HG03139 (cell line): ENCODE measurements around the gene GFY.

Experiments
- ATAC-seq: cut with Tn5 transposase; IDR thresholded peaks from one replicate; pipeline ENCODE4 v1.9.1; 2021; ENCODE audit not compliant: unreplicated experiment

Gene GFY

DNA sequence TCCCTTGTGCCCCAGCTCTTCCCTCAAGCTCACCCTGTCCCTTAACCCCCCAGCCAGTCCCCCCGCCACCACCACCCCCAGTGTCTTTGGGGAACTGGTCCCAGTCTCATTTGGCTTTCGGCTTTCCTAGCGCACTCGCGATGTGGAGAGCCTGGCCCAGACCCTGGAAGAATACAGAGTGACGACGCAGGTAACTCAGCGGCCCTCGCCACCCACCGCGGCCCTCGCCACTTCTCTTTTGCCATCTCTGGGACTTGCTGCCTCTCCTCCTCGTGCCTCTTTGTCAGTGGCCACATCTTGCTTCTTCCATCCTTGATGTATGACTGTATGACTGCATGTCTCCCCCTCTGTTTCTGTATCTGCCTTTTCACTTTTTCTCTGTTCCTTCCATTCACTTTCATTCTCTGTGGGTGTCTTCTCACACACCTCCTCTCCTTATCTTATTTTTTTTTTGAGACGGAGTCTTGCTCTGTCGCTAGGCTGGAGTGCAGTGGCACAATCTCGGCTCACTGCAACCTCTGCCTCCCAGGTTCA is 17.6 kb upstream of the GFY start:
- no peak for ATAC-seq

DNA sequence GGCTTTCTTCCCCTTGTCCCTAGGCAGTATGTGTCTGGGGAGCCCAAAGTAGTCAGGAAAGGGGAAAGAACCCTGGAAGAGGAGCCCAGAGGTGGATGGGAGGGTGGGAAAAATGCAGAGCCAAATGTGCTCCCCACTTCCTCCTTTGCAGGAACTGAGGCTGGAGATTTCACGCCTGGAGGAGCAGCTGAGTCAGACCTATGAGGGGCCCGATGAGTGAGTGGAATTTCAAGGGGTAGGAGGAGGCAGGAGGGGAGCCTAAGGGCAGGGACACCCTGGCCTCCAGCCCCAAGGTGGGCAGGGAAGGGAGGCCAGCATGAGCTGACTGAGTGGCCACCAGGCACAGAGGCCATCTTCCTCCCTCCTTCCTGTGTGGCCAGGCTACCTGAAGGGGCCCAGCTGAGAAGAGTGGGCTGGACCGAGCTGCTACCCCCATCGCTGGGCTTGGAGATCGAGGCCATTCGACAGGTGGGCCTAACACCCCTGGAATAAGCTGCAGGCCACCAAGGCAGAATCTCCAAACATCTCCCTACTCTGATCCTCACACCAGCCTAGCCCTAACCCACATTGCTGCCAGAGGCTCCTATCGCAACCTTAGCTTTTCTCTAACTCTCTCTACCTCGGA is 16.3 kb upstream of the GFY start:
- no peak for ATAC-seq

DNA sequence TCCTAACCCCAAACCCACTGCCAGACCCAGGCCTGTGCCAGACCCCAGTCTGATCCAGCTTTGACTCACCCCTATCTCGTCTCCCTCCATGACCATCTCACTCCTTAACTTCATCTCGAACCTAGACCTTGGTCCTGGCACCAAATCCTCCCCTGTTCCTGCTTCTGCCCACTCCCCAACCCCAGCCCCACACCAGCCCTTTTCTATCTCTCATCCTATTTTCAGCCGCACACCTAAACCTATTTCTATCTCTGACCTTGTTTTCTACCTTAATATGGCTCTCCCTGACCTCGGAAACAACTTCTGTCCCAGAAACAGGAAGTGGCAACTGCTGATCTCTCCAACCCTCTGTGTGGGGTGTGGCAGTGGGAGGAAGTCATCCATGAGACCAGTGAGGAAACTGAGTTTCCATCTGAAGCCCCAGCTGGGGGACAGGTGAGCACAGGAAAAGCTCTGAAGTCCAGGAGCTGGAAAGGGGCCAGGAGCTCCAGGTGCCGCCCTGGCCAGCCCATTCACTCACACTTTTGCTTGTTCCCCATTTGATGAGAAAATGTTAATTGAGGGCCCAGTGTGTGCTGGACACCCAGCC is 15.7 kb upstream of the GFY start:
- ATAC-seq = no peak

DNA sequence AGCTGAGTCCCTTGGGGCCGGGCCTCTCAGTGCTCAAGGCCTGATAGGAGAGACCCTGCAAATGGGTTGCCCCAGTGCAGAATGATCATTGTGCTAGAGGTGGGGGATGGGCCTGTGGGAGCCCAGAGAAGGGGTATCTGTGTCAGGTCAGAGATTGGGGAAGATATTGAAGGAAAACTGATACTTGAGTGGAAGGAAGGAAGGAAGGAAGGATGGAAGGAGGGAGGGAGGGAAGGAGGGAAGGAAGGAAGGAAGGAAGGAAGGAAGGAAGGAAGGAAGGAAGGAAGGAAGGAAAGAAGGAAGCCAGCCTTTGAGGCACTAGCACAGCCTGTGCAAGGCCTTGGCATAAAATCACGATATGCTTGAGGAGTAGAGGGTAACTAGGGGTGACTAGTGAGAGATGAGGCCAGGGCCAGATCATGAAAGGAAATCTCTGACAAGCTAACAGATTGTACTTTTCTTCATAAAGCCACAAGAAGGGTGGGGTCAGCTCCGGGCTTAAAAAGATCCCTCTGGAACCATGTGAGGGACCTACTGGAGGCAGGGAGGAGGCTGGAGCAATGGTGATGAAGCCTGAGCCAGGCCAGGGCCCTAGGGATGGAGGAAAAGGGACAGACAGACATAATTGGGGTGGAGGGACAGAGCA is 13.4 kb upstream of the GFY start:
- no peak for ATAC-seq

DNA sequence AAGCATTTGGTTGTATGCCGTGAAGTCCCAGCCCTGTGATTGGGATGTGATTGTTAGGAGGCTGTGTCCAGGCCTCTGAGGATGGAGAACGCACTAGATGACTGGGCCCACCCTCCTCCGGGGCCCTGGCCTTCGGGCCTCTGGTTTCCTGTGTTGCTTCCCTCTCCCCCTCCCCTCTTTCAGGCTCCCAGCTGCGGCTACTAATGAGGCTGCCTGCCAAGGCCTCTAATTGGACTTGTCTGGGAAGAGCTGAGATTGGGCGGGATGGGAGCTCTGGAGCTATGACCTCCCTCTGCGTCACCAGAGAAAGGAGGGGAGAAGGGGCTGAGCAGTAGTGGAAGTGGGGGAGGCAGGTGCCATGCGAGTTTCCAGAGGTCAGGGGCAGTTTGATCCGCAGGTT is 11.8 kb upstream of the GFY start:
- ATAC-seq = no peak

DNA sequence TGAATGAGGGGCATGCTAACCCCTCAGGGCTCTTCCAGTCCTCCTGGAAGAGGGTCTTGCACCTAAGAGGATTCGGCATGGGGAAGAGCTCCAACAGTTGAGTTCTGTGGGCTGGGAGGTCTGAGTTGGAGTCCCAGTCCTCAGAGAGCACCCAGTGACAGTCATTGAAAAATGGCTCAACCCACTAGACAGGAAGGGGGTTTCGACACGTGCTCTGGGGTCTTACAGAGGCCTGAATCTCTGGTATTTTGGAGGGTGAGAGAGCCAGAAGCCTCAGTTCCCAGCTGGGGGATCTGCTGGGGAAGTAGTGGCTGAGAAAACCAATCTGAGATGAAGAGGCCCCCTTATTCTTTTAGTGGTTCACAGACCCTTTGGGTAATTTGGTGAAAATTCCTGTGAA is 10.9 kb upstream of the GFY start:
- no peak for ATAC-seq

DNA sequence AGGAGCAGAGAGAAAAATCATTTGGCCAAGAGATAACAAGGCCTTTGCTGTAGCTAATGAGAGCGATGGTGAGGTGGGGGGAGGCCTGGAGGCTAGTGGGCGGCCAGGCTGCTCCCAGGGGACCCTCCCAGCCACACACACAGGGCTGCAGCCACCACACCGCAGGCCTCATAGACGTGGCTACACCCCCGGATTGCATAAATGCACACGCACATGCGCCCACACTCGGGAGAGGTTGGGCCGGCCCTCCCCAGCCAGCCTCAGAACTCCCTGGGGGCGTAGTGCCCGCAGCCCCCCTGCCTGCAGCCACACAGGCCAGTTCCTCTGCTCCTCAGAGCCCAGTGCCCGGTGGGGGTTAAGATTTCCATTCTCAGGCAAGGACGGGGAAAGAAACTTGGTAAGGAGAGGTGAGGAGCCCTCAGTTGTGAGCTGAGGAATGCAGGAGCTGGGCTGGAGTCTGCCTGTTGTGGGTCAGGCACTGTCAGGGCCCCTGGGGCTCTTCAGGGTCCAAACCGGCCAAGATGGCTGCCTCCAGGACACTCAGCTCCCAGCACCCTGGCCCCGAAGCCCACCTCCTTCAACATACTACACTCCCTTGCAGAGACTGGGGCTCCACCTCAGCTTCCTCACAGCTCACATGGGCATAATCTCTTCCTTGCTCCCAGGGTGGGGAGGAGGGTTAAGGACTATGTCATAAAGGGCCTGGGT is 9.9 kb upstream of the GFY start:
- ATAC-seq = no peak

DNA sequence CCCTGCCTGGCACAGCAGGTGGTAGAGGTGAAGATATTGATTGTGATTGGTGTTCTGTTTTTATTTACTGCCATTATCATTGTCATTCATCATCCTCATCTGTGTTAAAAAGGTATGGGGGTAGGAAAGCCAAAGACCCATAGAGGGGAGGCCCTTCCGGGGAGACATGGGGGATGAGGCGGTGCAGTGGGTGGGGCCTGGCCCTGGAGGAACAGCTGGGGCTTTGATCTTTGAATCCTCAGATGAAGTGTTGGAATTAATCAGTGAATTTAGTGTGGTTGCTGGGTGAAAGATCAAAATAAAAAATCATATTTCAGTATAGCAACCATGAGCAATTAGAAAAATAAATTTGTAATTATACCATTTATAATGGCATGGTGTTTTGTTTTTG is 9.4 kb upstream of the GFY start:
- no peak for ATAC-seq

DNA sequence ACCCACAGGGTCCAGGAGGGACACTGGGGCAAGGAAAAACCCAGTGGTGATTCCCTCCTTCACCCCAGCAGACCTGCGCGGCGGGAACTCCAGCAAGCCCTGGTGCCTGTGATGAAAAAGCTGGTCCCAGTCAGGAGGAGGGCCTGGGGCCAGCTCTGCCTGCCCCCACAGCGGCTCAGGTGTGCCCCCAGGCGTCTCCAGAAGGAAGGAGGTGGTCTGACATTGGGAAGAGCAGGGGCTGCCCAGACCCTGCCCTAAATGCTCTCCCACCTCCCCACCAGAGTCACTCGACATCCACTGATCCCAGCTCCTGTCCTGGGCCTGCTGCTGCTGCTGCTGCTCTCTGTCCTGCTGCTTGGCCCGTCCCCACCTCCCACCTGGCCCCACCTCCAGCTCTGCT is 8.1 kb upstream of the GFY start:
- no peak for ATAC-seq

DNA sequence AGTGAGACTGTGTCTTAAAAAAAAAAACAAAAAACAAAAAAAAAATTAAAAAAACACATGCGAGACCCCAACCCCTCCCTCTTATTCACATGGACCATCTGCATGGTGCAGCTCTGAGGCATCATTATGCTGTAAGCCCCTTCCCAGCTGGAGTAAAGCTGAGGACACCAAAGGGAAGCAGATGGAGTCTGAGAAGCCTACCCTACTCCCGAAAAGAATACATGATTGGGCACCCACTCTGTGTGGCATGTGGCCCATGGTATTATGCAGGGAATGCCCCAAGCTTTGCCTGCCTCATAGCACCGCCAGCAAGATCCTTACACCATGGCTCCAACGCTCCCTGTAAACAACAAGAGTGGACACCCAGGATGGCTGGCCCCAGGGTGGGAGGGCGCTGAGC is 6.7 kb upstream of the GFY start:
- ATAC-seq = no peak

DNA sequence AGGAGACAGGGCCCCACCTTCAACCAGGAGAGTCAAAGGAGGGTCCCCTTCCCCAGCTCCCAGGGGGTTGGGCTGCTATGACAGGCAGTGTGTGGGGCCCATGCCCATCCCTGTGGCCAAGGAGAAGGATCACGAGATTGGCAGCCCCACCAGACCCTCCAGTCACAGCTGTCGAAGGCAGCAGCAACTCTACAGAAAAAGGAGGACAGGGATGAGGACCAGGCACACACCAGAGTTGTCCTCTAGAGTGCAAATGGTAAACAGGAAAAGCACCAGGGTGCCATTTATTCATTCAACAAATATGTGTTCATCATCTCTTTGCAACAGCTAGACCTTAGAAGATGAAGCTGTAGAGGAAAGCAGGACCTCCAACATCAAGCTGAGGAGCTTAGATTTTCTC is 6.0 kb upstream of the GFY start:
- no peak for ATAC-seq

DNA sequence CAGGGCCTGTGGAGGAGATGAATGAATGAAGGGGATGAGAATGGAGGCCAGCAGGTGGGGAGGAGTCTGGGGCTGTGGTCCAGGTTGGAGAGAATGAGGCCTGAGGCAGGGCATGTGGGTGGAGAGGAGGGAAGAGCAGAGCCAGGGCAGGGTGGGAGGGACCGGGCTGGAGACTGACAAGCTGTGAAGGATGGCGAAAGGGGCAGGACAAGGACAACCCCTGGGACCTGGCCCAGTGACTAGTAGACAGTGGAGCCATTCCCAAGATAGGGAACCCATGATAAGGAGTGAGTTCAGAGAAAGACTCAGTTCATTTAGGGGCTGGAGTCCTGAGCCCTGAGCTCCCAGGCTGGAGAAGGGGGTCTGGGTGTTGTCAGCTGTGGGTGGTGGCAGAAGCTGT is 5.0 kb upstream of the GFY start:
- ATAC-seq = no peak

DNA sequence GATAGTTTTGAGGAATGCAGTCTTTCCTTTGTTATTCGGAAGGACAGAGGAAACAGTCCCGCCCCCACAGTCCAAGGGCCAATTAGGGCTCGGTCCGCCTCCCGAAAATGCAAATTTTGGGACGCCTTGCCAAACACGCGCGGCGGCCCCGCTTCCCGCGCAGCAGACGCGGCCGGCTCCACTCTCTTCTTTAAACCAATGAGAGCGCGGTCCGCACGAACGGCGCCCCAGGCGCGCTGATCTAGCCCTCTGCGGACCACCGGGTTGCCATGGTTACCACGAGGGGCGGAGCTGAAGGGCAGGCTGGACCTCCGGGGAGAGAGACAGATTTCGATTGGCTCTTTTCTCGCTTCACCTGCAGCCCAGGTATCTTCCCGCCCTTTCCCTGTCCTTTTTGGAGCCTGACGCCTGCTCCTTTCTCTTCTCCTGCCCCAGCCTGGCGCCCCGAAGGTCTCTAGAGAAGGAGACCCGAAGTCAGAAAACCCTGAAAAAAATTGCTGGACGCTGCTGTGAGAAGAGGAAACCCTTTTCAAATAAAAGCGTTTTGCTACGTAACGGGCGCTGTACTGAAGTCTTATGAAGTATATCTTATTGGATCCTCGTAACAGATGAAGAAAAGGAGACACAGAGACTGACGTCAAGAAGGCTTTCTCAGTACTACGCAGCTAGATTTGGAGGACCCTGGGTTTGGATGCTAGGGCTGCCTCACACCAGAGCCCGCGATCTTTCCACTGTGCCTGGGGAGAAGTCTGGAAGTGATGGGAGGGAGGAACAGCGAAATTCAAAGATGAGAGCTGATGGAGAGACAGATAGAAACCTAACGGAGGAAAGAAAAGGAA is 3.9 kb upstream of the GFY start:
- no peak for ATAC-seq

DNA sequence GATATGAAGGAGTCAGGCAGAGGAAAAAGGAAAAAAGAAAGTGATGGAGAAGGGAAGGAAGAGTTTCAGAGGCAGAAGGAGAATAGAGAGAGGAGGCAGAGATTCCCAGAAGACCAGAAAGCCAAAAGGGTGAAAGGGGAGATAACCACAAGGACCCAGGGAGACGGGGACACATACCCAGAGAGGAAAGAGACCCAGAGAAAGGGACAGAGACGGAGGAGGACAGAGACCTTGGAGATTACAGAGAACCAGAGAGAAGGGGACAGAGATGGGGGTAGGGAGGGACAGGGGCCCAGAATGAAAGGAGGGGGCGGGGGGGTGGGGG is 3.3 kb upstream of the GFY start:
- no peak for ATAC-seq

DNA sequence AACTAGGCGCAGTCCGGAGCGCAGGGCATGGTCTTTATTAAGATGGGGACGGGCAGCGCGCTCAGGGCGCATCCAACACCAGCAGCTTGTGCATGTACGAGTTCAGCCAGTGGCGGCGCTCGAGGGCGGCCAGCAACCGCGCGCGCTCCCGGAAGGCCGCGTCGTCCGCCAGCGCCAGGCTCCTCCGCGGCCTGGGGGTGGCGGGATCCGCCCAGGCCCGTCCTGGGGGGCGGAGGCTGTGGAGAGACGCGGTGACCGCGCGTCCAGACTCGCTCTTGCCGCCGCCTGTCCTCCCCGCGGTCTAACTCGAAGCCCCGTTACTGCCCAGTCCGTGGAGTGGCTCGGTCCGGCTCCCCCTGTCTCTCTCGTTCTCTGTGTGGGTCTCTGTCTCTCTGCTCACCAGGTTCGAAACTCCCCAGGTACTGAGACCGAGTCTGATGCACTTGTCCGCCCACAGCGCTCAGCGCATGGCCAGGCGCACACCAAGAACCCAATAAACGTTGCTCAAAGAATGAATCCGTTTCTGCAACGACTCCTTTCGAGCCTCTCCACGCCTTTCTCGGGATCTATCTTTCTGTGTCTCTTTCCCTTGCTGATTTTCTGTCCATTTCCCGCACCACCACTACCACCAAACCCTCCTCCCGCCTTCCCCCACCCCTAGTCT is 2.6 kb upstream of the GFY start:
- no peak for ATAC-seq

DNA sequence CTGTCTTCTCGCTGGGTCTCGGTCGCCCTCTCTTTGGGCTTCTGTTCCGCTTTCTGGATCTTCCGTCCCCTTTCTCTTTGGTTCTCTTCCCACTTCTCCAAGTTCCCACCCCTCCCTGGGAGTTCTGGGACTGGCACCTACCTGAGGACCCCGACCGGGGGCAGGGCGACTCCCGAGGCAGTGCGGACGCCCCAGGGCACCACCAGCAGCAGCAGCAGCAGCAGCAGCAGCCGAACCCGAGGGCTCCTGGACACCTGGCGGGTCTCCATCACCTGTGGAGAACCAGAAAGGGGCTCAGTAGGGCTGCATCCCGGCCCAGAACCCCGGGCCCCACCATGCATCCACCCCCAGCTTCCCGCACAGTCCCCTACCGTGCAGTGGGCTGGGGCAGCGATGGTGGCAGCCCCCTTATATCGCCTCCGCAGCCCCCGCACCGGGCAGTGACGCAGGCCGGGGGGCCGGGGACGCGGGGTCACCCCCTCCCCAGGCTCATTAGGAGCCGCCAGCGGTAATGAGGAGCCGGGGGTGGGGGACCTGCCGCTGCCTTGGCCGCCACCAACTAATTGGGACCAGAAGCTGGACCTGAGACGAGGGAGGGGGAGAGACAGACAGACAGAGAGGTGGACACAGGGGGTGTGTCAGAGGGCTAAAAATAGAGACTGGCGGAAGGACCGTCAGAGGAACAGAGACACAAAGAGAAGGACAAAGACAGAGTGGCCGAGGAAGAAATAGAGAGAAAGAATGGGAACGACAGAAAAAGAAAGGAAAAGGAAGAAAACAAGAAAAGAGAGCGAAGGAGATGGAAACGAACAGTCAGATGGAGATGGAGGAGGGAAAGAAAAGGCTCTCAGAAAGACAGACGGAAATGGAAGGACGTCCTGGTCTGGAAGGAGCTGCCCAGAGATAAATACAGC is 1.9 kb upstream of the GFY start, which contains the start of gene PTH2:
Gene PTH2, minus strand, starts transcription at position 371 of the 914 bp plus-strand sequence. Its CDS starts 102 bp downstream, at position 269.
- ATAC-seq = no peak

DNA sequence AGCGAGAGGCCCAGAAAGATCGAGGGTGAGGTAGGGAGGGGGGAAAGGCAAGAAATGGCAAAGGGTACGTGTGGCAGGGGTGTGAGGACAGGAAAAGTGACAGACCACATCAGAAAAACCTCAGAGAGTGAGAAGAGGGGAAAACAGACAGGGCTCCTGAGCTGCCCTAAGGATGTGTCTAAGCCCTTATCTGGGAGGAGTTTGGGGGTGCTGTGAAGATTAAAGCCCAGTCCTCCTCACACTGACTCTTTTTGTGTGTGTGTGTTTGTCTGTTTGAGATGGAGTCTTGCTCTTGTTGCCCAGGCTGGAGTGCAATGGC is 1.2 kb upstream of the GFY start:
- ATAC-seq = no peak

DNA sequence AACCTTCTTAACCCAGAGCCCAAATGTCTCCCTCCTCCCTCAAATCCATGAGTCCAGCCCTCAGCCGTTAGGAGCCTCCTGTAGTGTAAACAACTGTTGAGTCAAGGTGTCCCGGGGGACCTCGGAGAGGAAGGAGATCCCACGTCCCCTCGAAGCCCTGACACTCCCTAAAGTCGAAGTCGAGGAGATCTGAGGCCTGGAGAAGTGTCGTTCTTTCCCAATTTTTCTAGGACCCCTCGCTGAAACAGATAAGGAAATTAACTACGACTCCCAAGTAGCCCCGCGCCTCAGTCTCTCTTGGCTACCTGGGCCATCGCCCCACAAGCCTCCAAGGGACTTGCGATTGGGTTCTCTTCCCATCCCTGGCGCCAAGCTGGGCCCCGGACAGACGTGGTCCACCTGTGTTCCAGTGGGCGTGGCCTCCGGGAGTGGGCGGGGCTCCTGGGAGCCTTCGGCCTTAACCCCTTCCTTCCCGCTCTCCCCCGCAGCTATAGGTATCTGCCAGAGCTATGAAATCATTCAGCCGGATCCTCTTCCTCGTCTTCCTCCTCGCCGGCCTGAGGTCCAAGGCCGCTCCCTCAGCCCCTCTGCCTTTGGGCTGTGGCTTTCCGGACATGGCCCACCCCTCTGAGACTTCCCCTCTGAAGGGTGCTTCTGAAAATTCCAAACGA is 869 bp downstream of the GFY start:
- no peak for ATAC-seq

DNA sequence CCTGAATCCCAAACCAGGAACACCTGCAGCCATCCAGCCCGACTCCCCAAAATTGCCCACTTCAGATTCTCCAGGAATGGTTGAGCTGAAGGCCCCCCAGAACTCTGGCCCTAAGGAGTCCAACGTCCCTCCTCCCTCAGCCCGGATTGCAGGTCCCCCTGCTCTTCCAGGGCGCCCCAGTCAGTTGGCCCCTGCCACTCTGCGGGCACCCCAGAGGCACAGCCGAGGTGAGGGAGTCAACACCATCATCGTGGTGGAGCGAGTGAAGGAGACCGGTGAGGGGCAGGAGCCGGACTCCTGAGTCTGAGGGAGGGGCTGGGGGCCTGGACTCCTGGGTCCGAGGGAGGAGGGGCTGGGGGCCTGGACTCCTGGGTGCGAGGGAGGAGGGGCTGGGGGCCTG is 2.2 kb downstream of the GFY start:
- no peak for ATAC-seq
